HCT116 (cell line): ENCODE measurements around the gene PRR36. TPM values are rescaled to one million over a fixed set of nuclear protein-coding genes. Genes with fewer than 3 reads are reported as not detected.

ENCODE experiments used
- ATAC-seq: fragments of 200-7000 bp; cut with Tn5 transposase; 2 replicates; pipeline ENCODE4 v1.9.1; 2020; ENCODE audit warnings: mild to moderate bottlenecking, moderate library complexity
- BruUV-seq: library from RNA; stranded (reverse); fragments of 400-500 nt; replicated peaks from 2 replicates; lab custom pipeline; 2021; lab: Mats Ljungman, UMichigan
- CTCF ChIA-PET: fragments of 300-600 bp; sonication (Branson Sonifier 250); formaldehyde crosslinking; loops from one replicate; lab custom pipeline; 2021; ENCODE audit warnings: antibody characterized with exemption; lab: Charles Lee
- POLR2A ChIA-PET: fragments of 300-600, 350-600 bp; sonication (Branson Sonifier 250); formaldehyde crosslinking; loops from one replicate; lab custom pipeline; 2021; ENCODE audit warnings: antibody characterized with exemption; lab: Charles Lee
- RAD21 ChIA-PET, 2 experiments: fragments of 300-600 bp; sonication (Branson Sonifier 250); formaldehyde crosslinking; loops; one replicate each; lab custom pipeline; 2023; ENCODE audit warnings: low total read pairs in 2 of 2; ENCODE audit not compliant: uncharacterized antibody in 2 of 2, unreplicated experiment in 2 of 2, low non-redundant PET in 1 of 2; lab: Charles Lee
- DNase-seq: peaks from one replicate; pipeline ENCODE4 v3.0.0-alpha.2; 2010; ENCODE audit warnings: low read depth, low spot score
- H2AFZ ChIP-seq: fragments of 200-600 bp; shearing (Covaris generic), sonication (generic); 2 replicates; pipeline ENCODE4 v1.6.1; 2017; ENCODE audit warnings: low read depth, mixed run types, mixed read lengths, antibody characterized with exemption, low read length; ENCODE audit not compliant: poor library complexity, severe bottlenecking
- H3K27ac ChIP-seq: 2 replicates; pipeline ENCODE4 v1.5.1; 2012; ENCODE audit warnings: low read depth, low read length
- H3K27me3 ChIP-seq: fragments of 200-600 bp; sonication (generic); 2 replicates; pipeline ENCODE4 v1.6.1; 2016; ENCODE audit warnings: mixed run types, low read length, mixed read lengths; ENCODE audit not compliant: insufficient read depth
- H3K36me3 ChIP-seq, 2 experiments: fragments of 200-500 bp in 1 of 2; fragments of 200-600 bp in 1 of 2; sonication (Bioruptor generic) in 1 of 2; sonication (generic) in 1 of 2; 2 replicates each; pipeline versions ENCODE4 v1.5.1 to v1.6.1; 2014 to 2016; ENCODE audit warnings: low read length in 2 of 2, inconsistent platforms in 1 of 2, mixed read lengths in 1 of 2, mixed run types in 1 of 2; ENCODE audit not compliant: insufficient read depth in 2 of 2, control insufficient read depth in 1 of 2
- H3K4me1 ChIP-seq, 2 experiments: fragments of 200-600 bp in 1 of 2; sonication (generic) in 1 of 2; 2 replicates each; pipeline versions ENCODE4 v1.5.1 to v1.6.1; 2012 to 2017; ENCODE audit warnings: low read length in 2 of 2, inconsistent platforms in 1 of 2, mild to moderate bottlenecking in 1 of 2, mixed read lengths in 1 of 2, mixed run types in 1 of 2, moderate library complexity in 1 of 2; ENCODE audit not compliant: insufficient read depth in 2 of 2, control insufficient read depth in 1 of 2
- H3K4me2 ChIP-seq: fragments of 200-600 bp; sonication (generic); 2 replicates; pipeline ENCODE4 v1.6.1; 2017; ENCODE audit warnings: mixed run types, low read length, mixed read lengths
- H3K4me3 ChIP-seq, 2 experiments: fragments of 200-600 bp in 1 of 2; sonication (generic) in 1 of 2; replicated peaks in 1 of 2; 2 replicates each; pipeline ENCODE4 v1.5.1; 2011 to 2016; ENCODE audit warnings: low read length in 2 of 2, control low read depth in 1 of 2, low read depth in 1 of 2, mild to moderate bottlenecking in 1 of 2, mixed read lengths in 1 of 2, mixed run types in 1 of 2
- H3K79me2 ChIP-seq: fragments of 200-600 bp; sonication (generic); 2 replicates; pipeline ENCODE4 v1.6.1; 2017; ENCODE audit warnings: mild to moderate bottlenecking, mixed run types, low read length, moderate library complexity, mixed read lengths; ENCODE audit not compliant: insufficient read depth
- H3K9ac ChIP-seq: fragments of 200-600 bp; sonication (generic); 2 replicates; pipeline ENCODE4 v1.6.1; 2016; ENCODE audit warnings: low read length, mixed read lengths
- H3K9me2 ChIP-seq: fragments of 200-600 bp; sonication (generic), shearing (Covaris generic); 2 replicates; pipeline ENCODE4 v1.6.1; 2017; ENCODE audit warnings: mixed run types, mild to moderate bottlenecking, moderate library complexity; ENCODE audit not compliant: insufficient read depth
- H3K9me3 ChIP-seq, 2 experiments: fragments of 200-500 bp in 1 of 2; fragments of 200-600 bp in 1 of 2; sonication (Bioruptor generic) in 1 of 2; sonication (generic) in 1 of 2; 2 replicates each; pipeline ENCODE4 v1.6.1; 2014 to 2017; ENCODE audit warnings: low read length in 2 of 2, mixed read lengths in 2 of 2, inconsistent platforms in 1 of 2, low read depth in 1 of 2, mild to moderate bottlenecking in 1 of 2, mixed run types in 1 of 2, moderate library complexity in 1 of 2; ENCODE audit not compliant: control insufficient read depth in 1 of 2, insufficient read depth in 1 of 2
- H4K20me1 ChIP-seq: fragments of 200-600 bp; sonication (generic), shearing (Covaris generic); 2 replicates; pipeline ENCODE4 v1.6.1; 2017; ENCODE audit warnings: mixed run types, mild to moderate bottlenecking, moderate library complexity; ENCODE audit not compliant: insufficient read depth
- EGR1 ChIP-seq: IDR thresholded peaks from 2 replicates; pipeline ENCODE4 v1.6.1; 2012; ENCODE audit warnings: low read depth
- ELF1 ChIP-seq: IDR thresholded peaks from 2 replicates; pipeline ENCODE4 v1.6.1; 2012; ENCODE audit warnings: low read depth, borderline replicate concordance
- EZH2 ChIP-seq: fragments of 200-600 bp; sonication (generic); IDR thresholded peaks from 2 replicates; pipeline ENCODE4 v1.6.1; 2017; ENCODE audit warnings: antibody characterized with exemption, mixed run types
- EZH2phosphoT487 ChIP-seq: fragments of 200-600 bp; IDR thresholded peaks from 2 replicates; pipeline ENCODE4 v1.6.1; 2018; ENCODE audit warnings: antibody characterized with exemption, borderline replicate concordance
- JUND ChIP-seq: IDR thresholded peaks from 2 replicates; pipeline ENCODE4 v1.6.1; 2012
- SIN3A ChIP-seq: IDR thresholded peaks from 2 replicates; pipeline ENCODE4 v1.6.1; 2012; ENCODE audit warnings: low read depth
- SRF ChIP-seq: IDR thresholded peaks from 2 replicates; pipeline ENCODE4 v1.6.1; 2012; ENCODE audit warnings: low read depth
- YY1 ChIP-seq: IDR thresholded peaks from 2 replicates; pipeline ENCODE4 v1.6.1; 2011; ENCODE audit warnings: low read length, low read depth, moderate library complexity, mild to moderate bottlenecking; ENCODE audit not compliant: insufficient replicate concordance; ENCODE audit errors: extremely low read depth
- ZFX ChIP-seq: fragments of 450-650 bp; IDR thresholded peaks from 2 replicates; pipeline ENCODE4 v1.6.1; 2017
- intact Hi-C: fragments of 100-400 bp; cut with micrococcal nuclease; formaldehyde crosslinking; loops from 2 replicates; pipeline ENCODE4 v1.10.0; 2022
- total RNA-seq: library from RNA; stranded (reverse); gene quantifications from one replicate; pipeline ENCODE4 v1.2.1, GENCODE V29; 2021; ENCODE audit not compliant: unreplicated experiment

The PRR36 gene
- total RNA-seq, 1 experiment from 2014 or later = 7.5 TPM

- TF ChIP-seq EZH2phosphoT487 (no peak), JUND (no peak)
These were observed 9.8 kb upstream of the PRR36 start (continued) for GRCh38 chr19:7883796-7884570.

- Histone ChIP-seq H3K27ac (no peak overlapping the region), H3K27me3 (no peaks in the 10 kb centered on the region), H3K9me3 (no peaks in the 10 kb centered on the region), H3K36me3 (no peaks in the 10 kb centered on the region), H3K9me2 (no peaks in the 10 kb centered on the region), H3K4me1 (peaks cover 12 to 28% of the 10 kb centered on the region in 2 experiments; a peak in 3 of 4 replicates), H3K79me2 (no peaks in the 10 kb centered on the region), H4K20me1 (no peaks in the 10 kb centered on the region), H3K4me2 (no peak overlapping the region), H2AFZ (no peak overlapping the region), H3K9ac (no peak overlapping the region), H3K4me3 (no peak overlapping the region)
- intact Hi-C loops = no loop called here
- ChIA-PET POLR2A (no interaction called here), RAD21 (interaction anchor here in 1 of 2 experiments (0.7 kb wide), 1 partner anchor 54 kb away, joined by 7 read pairs; no protein-coding TSS in a partner anchor), CTCF (interaction anchor here (0.6 to 2.0 kb wide), 3 partner anchors 14 to 529 kb away, joined by 3 to 9 read pairs (median 4); no protein-coding TSS in a partner anchor)
- no TSS peak for BruUV-seq
- DNase-seq = no peak
- ATAC-seq = no peak
- TF ChIP-seq JUND (no peak), EZH2 (no peak), EGR1 (no peak), SIN3A (no peak), SRF (no peak), YY1 (no peak), ELF1 (no peak), ZFX (no peak)
These were observed 8.9 kb upstream of the PRR36 start for GRCh38 chr19:7883105-7883504.
